HG02588 (cell line): ENCODE data around the gene NAALADL2.

Experiments
- ATAC-seq: cut with Tn5 transposase; IDR thresholded peaks from one replicate; pipeline ENCODE4 v1.9.1; 2021; ENCODE audit warnings: mild to moderate bottlenecking, moderate library complexity; ENCODE audit not compliant: unreplicated experiment

Gene NAALADL2

DNA sequence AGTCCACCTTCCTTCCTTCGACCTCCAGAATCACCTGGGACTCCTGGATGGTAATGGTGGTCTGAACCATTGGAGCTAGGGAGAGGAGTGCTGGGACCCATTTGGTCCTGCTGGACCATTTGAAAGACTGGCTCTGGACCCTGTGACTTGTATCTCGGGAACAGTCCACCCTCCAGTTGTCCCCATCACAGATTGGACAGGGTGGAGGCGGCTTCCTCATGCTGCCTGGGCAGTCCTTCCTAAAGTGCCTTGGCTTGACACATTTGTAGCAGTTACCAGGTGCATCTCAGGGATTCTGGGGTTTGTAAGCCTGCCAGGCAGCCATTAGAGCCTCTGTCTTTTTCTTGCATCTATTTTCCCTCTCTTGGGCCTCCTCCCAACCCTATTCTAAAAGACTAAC, 758.1 kb downstream of the NAALADL2 start:
- ATAC-seq, result no peak

DNA sequence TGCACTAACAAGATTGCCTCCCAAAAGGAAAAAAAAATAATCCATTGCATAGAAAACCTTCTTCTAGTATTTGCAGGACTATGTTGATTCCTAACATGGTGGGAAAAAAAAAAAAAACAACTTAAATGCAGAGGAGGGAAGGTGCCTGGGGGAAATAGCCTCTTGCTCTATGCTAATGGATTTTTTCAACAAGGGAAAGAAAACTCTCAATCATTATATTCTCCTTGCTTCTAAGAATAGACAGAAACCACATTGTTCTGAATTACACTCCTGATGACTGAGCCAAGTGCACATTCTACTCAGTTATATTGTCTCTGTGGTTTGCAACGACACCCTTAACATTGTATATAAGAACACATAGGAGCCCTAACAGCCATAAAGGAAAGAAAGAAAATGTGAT, 760.2 kb downstream of the NAALADL2 start:
- no peak for ATAC-seq

DNA sequence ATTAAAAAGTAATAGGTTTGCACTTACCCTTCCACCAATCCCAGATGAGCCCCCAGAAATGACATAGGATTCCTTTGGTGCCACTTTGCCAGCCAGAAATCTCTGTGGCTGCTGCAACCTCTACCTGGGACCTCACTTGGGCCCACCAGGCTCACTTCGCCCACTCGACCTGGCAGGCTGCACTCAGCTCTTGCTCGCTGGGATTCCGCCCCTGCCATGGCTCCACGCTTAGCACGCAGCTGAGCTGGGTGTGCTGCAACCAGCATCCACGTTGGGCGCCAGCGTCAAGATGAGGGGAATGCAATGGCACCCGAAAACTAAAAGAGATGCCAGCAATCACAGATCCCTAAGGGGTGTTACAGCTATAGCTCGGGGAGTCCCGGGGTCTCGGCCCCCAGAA, 761.0 kb downstream of the NAALADL2 start:
- no peak for ATAC-seq

DNA sequence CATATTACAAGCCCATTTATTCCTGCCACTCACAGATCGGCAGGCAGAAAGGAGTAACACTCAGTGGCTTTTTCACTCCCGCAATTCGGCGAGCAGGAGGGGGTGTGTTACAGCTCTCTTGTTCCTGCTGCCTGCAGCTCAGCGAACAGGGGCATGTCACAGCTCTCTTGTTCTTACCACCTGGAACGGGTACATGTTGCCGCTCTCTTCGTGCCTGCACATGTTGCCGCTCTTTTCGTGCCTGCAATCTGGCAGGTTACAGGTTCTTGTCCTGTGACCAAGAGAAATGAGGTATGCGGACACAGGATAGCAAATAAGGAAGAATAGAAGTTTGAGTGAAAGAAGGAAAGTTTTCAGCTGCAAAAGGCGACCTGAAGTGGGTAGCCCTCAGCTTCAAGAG, 761.4 kb downstream of the NAALADL2 start:
- ATAC-seq, result no peak

DNA sequence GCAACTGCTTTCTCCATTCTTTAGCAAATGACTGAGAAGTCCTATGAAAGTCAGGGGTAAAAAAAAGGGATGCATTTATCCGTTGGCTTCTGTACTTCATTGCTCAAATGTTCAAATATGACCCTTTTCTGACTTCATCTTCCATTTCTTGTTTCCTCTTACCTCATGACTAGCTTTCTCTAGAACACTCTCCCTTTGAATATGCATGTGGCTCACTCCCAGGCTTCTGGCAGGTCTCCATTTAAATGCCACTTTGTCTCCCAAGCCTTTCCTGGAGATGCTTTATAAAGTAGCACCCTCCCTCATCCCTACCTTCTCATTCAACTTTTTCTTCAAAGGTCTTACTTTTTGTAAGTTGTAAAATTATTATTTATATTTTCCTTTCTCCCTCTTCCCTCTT, 781.8 kb downstream of the NAALADL2 start:
- ATAC-seq, result no peak

DNA sequence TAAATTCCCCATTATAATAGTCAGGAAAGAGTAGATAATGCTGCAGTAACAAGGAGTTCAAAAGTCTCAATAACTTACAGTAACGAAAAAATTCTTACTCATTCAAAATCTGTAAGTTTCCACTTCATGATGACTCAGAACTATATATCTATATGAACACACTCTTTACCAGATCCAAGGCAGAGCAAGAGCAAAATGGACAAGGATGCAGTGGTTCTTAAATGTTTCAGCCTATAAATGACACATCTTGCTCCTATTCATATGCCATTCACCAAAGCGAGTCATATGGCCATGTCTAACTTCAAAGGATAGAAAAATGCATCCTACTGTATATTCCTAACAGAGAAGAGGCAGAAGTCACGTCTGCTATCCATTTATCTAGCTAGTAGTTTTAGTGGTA, 787.7 kb downstream of the NAALADL2 start:
- ATAC-seq, result no peak

DNA sequence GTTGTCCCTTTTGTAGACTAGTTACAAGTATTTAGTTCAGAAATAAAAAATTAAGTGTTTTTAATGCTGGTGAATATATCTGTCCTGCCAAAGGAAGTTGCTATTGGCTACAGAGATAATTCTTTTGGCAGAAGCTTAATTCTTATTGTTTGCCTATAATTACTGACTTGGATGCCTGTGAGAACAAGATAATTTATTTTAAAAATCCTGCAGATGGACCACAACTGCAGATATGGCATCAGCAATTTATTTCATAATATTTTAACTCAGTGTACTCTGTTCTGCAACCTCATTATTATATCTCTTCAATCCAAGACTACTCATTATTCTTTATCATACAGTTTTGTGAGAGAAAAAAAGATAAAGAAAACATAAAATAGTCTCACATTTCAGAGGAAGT, 789.8 kb downstream of the NAALADL2 start:
- no peak for ATAC-seq

DNA sequence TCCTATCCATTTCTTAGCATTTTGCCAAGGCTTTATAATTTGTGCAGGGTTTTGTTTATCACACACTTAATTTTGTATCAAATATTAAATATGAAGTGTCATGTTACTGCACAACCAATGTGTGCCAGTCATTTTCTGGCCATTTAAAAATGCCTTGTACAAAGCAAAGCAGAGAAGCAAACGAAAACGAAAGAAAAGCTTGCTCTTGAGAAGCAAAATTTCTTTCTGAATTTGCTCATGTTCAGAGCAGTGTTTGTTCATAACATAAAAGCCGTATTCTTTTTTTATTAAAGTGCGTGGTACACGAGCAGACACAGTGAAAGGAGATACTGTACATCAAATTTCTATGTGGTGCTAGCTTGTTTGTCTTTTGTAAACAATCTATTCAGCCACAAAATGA, 792.6 kb downstream of the NAALADL2 start:
- no peak for ATAC-seq

DNA sequence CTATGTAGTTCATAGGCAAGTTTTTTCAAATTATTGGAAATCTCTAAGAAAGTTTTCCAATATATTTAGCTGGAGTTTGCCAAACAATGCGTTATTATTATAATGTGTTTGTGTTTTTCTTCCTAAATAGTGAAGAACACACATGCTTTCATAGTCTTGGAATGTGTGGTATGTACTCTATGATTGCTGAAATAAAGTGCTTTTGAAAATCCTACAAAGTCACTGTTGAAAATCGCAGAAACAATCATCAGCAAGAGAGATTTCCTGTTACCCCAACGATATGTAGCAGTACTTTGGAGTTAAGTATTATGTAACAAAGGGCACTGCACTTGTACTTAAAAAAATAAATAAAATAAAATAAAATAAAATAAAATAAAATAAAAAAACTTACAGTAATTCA, 796.2 kb downstream of the NAALADL2 start:
- no peak for ATAC-seq

DNA sequence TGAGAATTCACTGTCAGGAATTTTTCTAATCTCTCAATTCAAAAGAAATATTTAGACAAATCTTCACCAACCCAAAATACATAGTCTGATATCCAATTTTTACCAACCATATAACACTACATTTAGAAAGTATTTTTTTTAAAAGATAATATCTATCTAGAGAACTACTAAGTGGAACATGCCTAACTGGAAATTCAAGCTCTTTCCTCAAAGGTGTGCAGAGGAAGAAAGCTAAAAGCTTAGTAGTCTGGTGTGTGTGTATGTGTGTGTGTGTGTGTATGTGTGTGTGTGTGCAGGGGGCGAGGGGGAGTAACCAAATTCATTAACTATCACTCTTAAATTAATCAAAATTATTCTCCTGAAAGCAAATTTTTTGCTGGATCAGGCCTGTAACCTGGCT, 797.3 kb downstream of the NAALADL2 start:
- no peak for ATAC-seq

DNA sequence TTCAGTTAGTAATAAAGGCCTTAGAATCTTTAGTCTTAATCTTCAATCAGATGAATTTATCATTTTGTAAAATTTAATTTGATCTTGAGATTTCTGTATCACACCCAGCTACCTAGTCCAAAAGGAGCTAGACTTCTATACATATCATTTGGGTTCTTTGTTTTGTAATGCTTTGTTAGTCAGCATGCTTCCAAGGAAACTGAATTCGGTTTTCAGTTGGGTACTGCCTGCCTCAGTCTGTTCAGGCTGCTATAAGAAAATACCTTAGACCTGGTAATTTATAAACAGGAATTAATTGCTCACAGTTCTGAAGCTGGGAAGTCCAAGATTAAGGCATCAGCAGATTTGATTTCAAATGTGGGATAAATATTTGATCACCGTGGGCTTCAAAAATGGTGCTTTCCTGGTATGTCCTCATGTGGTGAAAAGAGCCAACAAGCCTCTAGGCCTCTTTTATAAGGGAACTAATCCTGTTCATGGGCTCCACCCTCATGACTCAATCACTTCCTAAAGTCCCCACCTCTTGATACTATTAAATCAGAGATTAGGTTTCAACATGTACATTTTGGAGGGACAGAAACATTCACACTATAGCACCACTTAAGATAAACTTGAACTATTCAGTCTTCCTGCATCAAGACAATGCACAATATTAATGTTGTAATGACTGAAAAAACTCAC, 800.7 kb downstream of the NAALADL2 start:
- ATAC-seq, result no peak

DNA sequence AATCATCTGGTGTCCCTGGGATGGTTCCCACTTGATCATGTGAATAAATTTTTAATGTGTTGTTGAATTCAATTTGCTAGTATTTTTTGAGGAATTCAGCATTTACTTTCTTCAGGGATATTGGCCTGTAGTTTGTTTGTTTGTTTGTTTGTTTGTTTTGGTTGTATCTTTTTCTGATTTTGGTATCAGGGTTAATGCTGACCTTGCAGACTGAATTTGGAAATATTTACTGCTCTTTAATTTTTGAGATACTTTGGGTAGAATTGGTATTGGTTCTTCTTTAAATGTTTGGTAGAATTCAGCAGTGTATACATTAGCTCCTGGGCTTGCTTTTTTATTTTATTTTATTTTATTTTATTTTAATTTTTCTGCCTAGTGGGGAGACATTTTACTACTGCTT, 803.7 kb downstream of the NAALADL2 start:
- ATAC-seq, result no peak

DNA sequence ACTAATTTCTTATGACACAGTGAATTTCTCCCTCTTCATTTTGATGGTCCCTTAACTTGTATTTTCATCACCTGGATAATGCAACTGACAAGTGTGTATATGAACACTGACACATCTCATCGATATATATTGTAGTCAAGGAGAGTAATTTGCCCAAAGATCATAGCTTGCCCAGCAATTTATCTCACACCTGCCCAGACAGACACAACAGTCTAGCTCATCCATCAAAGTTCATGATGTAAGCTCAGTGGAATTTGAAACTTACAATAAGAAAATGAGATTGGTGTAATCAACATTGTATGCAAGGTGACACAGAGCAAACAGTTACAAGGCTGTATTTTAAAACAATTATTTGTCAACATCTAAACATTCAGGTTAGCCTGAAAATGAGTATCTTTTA, 805.8 kb downstream of the NAALADL2 start:
- ATAC-seq, result no peak

DNA sequence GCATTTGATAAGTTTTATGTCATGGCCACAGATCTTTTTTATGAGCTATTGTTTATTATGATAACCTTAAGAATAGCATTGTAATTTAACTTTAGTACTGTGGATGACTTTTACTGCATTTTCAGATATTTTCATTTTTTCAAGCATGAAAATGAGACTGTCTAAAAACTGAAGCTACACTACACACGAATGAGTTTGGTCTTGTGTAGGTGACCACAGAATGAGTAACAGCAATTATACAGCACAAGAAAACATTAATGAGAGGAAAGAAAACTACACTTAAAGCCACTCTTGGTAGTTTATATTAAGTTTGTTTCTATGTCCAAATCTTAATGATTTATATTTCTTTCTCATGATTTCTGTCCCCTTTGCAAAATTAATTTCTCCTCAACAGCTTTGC, 809.2 kb downstream of the NAALADL2 start:
- no peak for ATAC-seq

DNA sequence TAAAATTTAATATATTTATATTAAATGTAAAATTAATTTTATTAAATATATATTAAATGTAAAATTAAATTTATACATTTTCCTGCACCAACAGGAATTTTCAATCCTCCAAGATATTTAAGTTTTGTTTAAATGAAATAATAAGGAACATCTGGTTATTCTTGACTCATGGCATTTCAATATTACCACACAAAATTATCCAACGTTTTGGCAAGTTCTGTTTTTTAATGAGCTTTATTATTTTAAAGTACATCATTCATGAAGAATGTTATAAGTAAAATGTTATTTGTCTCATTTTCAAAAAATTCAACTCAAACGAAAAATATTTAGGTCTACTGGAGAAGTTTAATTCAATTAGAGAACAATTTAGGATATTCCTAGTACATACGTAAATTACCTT, 811.4 kb downstream of the NAALADL2 start:
- ATAC-seq, result no peak

DNA sequence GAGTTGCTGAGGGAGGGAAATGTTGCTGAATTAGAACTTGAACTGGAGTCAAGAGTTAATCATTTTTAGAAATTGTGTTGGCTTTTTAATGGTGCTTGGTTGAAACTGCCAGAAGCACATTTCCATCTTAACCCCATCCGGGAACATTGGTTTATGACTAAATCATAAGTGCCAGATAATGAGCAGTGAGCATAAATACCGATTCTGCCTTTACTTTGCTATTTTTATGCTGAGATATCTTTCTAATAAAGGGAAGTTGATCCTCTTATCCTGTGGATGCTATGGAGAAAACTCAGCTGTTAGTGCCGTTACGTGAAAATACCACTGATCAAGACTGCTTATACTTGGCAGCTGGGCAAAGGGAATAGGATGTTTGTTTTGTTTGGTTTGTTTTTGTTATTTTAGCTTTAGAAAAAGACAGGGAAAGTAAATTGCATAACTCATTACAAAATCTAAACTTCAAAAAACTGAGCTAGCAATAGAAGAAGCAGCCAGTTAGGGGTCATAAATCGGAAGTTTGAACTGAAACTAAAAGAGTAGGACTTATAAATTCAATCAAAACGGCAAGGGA, 813.1 kb downstream of the NAALADL2 start:
- no peak for ATAC-seq

DNA sequence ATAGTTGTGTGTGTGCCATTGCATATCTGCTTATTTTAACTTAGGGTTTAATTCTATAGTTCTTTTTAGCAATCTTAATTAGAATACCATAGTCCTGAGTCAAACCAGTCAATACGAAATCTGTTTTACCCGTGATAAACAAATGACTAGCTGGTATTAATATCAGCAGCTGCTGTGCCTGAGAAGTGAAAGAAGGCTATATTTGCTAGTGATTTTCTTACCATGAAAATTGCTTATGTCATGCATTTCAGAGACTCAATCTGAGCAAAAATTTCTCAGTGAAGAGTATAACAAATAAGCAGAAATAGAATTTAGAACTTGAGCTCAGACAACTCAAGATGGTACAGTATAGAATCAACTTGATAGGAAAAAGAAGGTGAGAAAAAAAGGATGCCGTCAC, 820.4 kb downstream of the NAALADL2 start:
- no peak for ATAC-seq

DNA sequence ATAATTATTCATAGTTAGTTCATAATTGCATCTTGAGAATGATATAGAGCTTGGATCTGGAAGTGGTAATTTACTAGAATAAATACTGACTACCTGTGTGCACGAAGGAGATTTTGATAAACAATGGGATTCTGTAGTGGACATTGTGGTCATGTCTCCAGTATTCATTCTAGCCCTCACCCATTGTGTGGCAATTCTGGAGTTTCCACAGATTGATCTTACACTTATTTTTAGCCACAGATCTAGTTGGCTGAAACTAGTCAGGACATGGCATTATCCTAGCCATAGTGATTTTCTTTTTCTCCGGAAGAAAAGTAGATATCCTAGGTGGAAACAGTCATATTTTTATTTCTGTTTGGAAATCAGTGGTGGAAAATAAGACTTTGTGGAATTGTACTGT, 833.1 kb downstream of the NAALADL2 start:
- no peak for ATAC-seq

DNA sequence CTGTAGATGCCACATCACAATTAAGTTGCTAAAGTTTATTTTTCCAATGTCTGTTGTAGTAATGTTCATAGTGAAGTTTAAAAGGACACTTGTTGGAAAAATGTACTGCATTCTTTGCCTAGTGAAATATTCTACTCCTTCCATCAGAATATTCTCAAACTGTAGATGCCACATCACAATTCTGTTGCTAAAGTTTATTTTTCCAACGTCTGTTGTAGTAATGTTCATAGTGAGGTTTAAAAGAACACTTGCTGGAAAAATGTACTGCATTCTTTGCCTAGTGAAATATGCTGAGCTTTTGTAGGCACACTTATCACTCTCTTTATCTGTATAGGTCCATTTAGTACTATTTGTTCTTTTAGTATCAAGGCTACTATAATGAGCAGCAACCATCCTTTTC, 836.1 kb downstream of the NAALADL2 start:
- ATAC-seq, result no peak

DNA sequence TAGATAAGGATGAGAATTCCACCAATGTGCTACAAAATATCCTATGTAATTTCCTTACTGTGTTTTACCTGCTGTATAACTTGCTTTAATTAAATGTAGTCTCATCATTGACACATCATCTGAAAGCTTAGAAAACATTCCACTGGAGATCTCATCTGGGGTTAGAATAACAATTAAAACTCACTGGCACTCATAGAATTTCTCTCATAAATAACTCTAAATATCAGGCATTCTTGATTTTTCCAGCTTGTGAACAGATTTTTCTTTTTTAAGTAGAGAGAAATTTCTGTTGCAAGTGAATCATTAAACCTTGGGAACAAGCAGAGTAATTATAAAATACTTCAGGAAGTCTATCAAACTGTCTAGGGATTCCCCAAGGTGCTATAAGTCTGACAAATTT, 843.8 kb downstream of the NAALADL2 start:
- no peak for ATAC-seq

DNA sequence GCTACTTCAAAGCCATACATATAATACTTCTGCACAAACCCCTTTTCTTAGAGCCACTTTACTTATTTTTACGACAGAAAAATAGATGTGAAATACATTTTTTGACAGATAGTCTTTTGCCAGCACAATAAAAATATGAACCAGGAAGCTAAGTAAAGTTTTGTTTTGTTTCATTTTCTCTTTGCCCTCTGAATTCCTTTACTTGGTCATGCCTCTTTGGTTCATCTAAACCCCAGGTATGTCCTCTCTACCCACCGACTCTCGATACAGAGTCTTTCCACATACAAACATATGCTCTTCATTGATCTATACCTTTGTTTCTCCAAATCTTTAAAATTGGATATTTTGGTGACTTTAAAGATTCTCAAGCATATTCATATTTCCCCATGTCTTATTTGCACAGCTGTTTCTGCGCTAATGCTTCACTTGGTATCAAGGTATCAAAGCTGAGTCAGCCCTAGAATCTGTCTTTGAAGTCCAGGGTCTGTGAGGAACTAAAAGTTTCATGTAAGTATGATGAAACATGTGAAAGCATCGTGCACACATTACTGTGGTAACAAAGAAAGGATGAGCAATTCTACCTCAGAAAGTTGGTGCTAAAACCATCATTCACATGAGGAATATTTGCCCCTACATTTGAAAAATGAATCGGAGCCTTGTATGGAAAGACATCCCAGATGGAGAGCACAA, 845.4 kb downstream of the NAALADL2 start:
- ATAC-seq, result no peak

DNA sequence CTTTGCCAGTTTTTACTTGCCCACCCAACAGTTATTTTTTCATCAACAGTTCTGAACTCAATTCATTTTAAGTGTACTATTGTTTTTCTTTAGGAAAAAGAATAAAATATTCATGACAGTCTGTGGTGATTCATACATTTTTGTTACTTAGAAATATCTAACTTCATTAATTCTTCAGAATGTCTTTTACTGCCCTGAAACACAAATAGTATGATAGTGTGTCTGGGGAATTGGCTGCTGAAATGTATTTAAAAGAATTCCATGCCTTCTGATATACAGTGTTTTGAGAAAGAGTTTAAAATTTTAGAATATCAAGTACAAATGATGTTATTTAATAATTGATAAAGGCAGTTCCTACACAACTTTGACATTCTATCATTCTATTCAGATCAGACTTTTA, 854.1 kb downstream of the NAALADL2 start:
- no peak for ATAC-seq

DNA sequence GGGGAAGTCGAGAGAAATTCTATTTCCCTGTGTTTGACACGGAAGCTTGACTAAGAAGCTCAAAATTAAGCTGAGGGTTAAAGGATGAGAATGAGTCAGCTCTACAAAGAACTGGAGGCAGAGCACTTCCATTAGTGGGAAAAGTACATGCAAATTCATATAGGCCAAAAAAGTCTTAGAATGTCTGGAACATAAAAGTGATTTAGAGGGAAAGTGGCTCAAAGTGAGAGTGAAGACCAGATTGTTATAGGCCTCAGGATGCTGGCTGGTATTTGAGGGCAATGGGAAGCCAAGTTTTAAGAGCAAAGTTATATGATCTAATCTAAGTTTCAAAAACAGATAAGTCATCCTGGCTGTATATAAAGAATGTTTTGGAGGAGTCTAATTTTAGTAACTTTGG, 857.3 kb downstream of the NAALADL2 start:
- ATAC-seq, result no peak
